8988T (cell line): ENCODE results near the gene B4GAT1.

Source experiments
- DNase-seq: peaks from one replicate; pipeline ENCODE4 v3.0.0; 2011

The B4GAT1 gene

GRCh38 chr11:66336234-66337102, 11.0 kb downstream of the B4GAT1 start, which contains the start of gene RIN1:
Gene RIN1, minus strand, starts transcription at chr11:66336434. Its CDS starts 32 bp downstream, at chr11:66336402.
- peak; percentile 99 for DNase-seq

- DNase-seq: peak; percentile 85
These were observed 11.7 kb downstream of the B4GAT1 start for GRCh38 chr11:66335531-66336233.

- peak; percentile 26 for DNase-seq
These were observed 12.6 kb downstream of the B4GAT1 start for GRCh38 chr11:66334605-66335442.

GRCh38 chr11:66333896-66334604, 13.4 kb downstream of the B4GAT1 start:
- DNase-seq: peak; percentile 33

GRCh38 chr11:66333220-66333877, 14.1 kb downstream of the B4GAT1 start:
- DNase-seq: peak; percentile 35

GRCh38 chr11:66332371-66333219, 14.8 kb downstream of the B4GAT1 start:
- peak; percentile 27 for DNase-seq

GRCh38 chr11:66331542-66332370, 15.7 kb downstream of the B4GAT1 start:
- DNase-seq: peak; percentile 28

- DNase-seq: peak; percentile 31
These were observed 16.5 kb downstream of the B4GAT1 start for GRCh38 chr11:66330931-66331330.

- DNase-seq: no peak
These were observed 18.2 kb downstream of the B4GAT1 start for GRCh38 chr11:66329165-66329673.

GRCh38 chr11:66328302-66329144, 18.9 kb downstream of the B4GAT1 start:
- DNase-seq: peak; percentile 93

GRCh38 chr11:66328031-66328301, 19.5 kb downstream of the B4GAT1 start:
- DNase-seq: peak; percentile 24

- peak; percentile 82 for DNase-seq
These were observed 20.0 kb downstream of the B4GAT1 start for GRCh38 chr11:66327171-66328030.

GRCh38 chr11:66326261-66327111, 20.9 kb downstream of the B4GAT1 start:
- DNase-seq: peak; percentile 58

GRCh38 chr11:66325263-66325671, 22.2 kb downstream of the B4GAT1 start:
- DNase-seq: no peak

- no peak for DNase-seq
These were observed 22.8 kb downstream of the B4GAT1 start for GRCh38 chr11:66324664-66325063.

- no peak for DNase-seq
These were observed 23.7 kb downstream of the B4GAT1 start for GRCh38 chr11:66323684-66324083.
